NCI-H2029 treated with DMSO at 0.1 percent for 48 hours (cell line): ENCODE measurements around the gene ARHGAP27.

ENCODE experiments used
- DNase-seq: peaks from one replicate; lab custom pipeline; 2025; lab: John Stamatoyannopoulos, UW

Gene ARHGAP27

DNA sequence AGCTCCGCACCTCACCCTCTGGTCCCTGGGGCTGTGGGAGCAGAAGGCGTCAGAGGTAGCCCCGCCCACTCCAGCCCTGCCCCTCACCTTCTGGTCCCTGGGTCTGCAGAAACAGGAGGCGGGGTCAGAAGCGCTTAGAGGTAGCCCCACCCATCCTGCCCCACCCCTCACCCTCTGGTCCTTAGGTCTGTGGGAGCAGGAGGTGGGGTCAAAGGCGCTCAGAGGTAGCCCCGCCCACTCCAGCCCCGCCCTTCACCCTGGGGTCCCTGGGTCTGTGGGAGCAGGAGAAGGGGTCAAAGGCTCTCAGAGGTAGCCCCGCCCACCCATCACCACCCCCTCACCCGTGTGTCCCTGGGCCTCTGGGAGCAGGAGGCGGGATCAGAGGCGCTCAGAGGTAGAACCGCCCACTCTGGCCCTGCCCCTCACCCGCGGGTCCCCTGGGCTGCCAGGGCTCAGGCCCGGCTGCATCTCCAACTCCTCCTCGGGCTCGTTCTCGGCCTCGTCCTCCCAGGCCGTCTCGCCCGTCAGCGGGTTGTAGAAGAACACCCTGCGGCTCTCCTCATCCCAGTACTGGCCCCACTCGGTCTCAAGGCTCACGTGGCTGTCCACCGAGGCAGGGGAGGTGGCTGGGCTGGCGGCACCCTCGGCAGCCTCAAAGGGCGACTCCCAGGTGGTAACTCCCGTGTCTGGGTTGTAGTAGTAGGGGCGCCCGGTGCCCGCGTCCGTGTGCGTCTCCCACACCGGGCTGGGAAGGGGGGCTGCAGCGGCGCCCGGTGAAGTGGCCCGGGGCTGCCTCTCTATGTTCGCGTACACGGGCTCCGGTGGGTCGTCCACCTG is 27.2 kb downstream of the ARHGAP27 start:
- no peak for DNase-seq

DNA sequence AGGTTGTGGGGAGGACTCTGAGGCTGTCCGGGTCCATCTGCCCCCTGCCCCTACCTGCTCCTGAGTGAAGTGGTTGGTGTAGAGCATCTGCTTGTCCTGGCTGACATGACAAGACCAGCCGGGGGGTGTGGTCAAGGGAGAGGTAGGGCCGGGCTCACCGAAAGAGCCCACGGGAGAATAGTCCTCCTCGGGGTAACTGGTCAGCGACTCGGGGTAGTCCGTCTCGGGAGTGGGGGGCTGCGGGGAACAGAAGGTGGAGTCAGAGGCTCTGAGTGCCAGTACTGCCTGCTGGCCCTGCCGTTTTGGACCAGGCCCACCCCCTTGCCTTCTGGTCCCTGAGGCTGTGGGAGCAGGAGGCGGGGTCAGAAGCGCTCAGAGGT is 27.8 kb downstream of the ARHGAP27 start:
- no peak for DNase-seq

DNA sequence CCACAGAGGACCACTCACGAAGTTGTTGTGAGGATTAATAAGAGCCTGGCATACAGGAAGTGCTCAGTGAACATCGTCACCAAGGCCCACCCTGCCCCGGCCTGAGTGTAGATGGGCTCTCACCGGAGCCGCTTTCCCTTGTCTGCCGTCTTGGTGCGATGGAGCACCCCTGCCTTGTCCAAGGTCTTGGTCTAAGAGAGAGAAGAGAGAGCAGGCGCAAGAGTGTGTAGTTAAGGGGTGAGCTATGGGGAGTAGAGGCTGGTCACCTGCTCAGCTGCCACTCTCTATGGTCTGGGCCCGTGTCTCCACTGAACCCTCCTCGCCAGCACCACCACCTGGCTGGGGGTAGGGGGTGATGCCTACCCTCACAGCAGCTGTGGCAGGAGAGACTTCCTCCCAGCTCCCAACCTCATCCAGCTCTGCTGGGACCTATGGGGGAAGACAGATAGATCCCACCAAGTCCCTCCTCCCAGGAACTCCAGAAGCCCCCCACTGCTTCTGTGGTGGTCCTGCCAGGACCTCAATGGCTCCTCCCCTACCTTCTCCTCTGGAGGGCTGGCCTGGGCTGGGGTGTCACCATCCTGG is 28.7 kb downstream of the ARHGAP27 start:
- DNase-seq, result no peak

DNA sequence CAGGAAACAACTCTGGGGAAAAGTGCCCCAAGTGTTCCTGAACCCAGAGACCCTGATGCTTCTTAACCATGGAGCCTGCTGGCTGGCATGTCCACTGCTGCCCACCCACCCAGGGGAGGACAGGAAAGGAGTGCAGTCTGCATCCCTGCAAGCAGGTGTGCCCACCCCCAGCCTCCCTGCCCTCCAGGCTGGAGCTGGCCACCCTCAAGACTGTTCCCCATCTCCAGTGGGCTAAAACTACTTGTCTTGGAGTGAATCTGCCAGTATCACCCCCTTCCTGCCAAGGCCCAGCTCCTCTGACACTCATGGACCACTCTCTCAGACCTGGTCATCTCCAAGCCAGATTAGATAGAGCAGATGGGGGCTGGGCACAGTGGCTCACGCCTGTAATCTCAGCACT is 29.8 kb downstream of the ARHGAP27 start:
- DNase-seq, result no peak

DNA sequence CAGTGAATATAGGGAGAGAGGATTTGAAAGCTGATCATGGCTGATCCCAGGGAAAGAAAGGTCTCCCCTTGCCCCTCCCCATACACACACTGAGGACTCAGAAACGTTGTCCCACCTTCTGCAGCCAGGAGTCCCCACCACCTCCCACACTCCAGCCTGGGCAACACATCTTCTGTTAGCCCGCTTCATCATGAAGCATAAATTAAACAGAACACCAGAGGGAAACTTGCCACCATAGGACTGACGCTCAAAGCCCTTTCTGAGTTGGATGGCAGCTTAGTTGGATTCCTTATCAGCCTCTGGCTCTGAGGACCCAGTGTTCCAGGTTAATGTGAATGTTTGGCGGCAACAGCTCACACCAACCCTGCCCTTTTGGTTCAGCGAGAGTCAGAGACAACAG is 33.9 kb downstream of the ARHGAP27 start:
- no peak for DNase-seq

DNA sequence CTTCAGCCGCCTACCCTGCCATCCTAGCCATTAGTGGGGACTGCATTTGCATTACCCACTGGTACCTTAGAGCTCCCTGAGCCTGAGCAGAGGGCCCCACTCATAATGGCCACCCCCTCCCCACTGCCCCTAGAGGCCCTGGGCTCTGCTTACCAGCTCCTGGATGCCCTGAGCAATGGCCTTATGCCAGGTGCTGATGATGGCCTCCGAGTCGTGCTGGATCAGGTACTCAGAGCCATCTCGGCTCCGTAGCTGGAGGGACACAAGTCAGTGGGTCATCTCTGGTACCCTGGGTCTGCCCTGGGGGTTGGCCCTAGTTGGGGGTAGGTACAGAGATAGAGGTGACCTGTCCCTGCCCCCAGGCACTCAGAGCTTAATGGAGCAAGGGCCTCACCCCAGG is 34.9 kb downstream of the ARHGAP27 start:
- DNase-seq, result no peak

DNA sequence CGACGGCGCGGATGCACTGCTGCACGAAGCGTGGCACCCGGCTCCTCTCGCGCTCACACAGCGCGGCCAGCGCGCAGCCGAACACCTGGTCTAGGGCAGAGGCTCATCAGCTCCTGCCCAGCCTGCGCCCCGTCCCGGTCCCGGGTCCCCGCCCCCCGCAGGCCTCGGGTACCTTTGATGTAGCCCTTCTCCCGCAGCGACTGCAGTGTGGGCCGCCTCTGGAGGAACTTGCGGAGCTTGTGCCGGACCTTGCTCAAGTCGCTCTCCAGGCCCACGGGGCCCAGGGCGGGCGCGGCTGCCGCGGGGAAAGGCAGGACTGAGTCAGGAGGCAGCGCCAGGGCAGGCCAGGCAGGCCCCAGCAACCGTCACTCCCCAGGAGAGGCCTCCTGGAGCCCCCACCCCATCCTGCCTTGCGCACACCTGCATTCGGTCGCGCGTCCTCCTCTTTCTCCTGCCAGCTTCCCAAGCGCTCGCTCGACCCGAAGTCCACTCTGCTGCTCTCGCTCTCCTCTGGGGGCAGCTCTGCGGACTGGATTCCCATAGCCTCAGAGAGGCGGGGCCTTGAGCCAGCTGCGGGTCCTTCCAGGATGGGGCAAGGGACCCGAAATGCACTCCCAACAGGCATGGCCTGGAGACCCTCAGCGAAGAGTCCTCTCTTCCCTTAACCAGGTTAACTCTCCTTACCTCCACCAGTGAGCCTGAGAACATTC is 36.0 kb downstream of the ARHGAP27 start:
- DNase-seq, result no peak

DNA sequence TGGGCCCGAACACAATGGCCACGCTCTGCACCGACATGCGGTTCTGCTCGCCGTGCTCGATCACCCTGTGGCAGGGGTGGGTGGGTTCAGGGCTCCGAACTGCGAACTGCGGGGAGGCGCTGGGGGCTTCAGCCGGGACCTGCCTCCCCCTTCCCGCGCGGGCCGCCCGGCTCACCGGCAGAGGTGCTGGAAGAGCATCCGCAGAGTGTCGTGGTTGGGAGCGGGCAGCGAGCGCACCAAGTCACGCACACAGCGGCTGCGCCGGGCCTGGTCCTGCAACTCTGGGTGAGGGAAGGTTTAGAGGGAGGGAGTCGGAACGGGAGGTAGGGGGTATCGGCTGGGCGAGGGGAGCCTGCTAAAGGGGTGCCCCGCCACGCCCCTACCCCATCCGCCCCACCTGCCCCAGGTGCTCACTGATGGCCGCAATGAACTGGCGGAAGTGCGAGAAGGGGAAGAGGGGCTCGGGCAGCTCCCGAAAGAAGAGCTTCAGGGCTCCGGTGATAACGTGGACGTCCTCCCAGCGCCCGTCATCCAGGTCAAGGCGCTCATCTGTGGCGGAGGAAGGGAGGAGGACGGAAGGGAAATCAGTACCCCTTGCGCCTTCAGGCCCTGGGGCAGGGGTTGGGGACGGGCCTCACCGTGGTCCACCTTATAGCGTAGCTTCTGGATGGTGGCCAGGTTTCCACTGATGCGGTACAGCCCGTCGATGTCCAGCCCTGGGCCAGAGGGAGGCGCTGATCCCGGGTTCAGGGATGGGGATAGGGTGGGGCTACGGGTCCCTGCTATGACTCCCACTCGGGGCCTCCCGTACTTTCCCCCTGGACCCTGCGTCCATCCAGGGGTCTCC is 36.9 kb downstream of the ARHGAP27 start:
- DNase-seq, result no peak

DNA sequence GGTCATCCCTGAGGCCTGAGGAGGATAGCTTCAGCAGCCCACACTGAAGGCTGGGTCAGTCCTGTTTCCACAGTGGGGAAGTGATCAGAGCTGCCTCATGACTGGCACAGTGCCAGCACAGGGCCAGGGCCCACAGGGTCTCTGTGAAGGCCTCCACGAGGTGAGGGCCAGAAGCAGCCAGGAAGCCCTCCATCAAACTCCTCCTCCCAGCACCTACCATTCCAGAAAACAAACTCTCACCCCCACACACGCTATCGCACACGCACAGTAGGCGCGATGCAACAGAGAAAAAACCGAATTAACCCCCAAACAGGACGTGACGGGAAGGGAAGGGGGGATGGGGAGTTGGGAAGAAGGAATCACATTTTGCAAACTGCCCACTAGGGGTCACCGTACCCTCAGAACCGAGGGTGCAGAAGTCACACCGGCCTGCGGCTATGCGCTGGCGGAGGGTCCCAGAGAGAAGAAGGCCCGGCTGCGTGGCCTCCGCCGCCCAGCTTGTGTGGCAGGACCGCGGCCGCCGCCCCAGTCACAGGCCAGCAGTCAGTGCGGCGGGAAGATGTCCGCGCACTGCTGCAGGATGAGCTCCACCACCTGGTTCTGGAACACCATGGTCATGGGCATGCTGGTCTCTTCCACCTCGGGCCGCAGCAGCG is 37.6 kb downstream of the ARHGAP27 start:
- DNase-seq, result peak; percentile 26

DNA sequence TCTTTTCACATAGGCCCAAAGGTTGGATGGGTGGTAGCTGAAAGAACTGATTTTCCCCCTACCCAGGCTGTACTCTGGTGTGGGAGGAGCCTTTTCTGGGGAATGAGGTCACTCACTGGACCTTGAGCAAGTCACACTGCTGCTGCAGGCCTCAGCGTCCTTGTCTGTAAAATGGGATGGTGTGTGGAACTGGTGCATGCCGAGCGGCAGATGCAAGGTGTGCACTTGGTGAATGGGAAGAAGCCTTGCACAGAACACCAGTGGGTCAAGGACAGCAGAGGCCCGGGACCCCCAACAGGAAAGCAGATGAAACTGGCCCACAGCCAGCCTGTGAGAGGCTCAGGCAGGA is 38.1 kb downstream of the ARHGAP27 start:
- DNase-seq, result no peak

DNA sequence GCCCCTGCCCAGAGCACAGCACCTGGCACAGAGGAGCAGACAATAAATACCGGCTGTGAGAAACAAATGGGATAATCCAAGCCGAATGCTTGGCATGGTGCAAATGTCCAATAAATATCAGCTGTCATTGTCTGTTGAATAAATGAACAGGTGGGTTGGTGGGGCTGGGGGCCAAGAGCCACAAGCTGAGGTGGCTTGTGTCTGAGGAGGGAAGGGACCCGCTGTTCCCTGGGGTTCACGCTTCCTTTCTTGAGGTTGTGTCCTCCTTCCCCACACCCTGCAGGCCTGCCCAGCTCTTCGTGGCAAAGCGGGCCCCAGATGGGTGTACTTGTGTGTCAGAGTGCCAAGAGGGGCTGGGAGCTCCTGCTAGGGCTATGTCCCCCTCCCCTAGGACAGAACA is 38.6 kb downstream of the ARHGAP27 start:
- DNase-seq, result no peak

DNA sequence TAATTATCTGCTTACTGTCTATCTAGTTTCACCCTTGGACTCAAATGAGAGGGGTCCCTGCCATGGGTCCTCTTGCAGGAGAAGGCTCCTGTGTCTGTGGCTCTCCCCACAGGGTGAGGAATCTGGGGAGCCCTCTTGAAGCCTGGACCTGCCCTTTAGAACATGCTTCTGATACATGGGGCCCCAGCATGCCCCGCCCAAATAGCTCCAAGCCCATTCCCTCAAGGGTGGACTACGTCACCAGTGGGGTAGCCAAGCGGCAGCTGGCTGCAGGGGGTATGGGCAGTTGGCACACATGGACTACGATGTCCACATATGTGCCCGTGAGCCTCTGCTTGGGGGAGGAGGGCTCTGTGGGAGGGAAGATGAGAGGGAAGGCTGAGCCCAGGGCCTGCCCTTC is 39.3 kb downstream of the ARHGAP27 start:
- DNase-seq, result no peak

DNA sequence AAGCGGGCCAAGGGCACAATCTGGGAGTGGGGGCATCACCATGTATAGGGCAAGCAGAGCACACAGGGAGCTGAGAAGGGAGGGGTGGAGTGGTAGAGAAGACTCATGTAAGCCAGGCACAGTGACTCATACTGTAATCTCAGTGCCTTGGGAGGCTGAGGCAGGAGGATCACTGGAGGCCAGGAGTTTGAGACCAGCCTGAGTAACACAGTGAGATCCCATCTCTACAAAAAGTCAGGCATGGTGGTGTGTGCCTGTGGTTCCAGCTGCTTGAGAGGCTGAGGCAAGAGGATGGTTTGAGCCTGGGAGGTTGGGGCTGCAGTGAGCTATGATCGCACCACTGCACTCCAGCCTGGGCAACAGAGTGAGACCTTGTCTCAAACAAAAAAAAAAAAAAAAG is 40.8 kb downstream of the ARHGAP27 start:
- no peak for DNase-seq

DNA sequence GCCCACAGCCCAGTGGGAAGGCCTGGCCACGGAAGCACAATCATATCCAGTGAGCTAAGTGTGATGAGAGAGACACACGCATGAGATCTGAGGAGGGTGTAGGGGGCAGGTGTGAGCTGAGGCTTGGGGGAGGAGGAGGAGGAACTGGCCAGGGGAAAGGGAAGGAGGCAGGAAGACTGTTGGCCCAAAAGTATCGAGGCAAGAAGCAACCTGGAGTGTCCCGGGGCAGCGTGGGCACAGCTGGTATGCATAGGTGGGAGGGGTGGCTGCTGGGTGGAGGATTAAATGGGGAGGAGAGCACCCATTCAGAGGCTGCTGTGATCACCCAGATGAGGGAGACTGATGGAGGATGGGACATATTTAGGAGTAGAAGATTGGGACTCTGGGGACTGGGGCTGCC is 41.4 kb downstream of the ARHGAP27 start:
- DNase-seq, result no peak

DNA sequence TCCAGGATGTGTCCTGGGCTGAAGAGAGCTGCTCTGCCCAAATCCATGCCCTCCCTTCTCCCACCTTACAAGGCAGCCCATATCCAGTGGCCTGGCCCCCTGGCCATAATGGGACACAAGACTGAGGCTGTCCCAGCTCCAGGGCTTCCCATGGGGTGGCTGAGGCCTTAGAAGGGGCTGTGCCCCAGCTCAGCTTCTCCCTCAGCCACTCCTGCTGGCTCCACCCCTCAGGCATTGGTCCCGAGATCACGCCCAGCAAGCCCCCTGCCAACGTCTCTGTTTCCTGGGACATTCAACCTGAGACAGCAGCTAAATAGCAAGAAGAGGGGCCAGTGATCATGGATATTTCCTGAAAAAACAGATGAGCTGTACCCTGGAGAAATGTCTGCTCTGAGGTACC is 43.3 kb downstream of the ARHGAP27 start:
- no peak for DNase-seq

DNA sequence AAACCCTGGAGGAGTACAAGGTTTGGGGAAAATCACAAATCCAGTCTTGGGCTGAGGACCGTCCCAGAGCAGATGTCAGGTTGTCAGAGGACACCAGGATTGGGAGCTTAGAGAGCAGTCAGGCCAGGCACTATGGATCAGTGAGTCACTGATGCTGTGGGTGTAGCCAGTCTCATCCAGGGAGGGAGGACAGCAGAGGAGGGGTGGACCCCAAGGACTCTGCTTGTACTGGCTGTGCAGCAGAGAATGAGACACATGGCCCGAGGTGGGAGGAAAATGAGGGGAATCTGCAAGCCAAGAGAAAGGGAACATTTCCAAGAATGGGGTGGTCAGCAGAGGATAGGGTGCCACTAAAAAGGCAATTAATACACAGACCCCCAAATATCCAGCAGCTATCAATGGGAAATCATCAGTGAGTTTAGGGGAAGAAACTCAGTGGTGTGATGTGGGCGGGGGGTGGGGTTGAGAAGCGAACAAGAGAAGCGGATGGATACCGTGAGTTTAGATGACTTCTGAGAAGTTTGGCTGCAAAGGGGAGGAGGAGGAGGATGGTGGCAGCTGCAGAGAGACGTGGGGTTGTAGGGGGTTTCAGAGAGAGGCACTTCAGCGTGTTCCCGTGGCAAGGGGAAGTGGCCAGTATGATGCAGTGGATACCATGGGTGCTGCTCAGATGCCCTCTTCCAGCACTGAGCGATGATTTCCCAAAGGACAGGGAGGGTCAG is 43.9 kb downstream of the ARHGAP27 start:
- no peak for DNase-seq

DNA sequence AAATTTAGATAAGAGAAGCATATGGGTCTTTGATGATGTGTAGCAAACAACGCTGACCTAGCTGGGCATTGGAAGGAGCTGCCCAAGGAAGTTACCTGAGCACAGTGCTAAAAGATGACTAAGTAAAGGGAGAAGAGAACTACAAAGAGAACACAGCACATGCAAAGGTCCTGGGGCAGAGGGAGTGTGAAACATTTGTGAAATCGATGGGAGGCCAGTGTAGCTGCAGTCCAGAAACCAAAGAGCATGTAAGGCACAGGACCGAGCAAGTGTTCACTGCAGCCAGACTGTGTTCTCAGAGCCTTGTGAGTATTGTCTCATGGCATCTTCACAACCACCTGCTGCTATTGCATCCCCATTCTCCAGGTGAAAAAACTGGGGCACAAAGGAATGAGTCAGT is 44.9 kb downstream of the ARHGAP27 start:
- DNase-seq, result no peak

DNA sequence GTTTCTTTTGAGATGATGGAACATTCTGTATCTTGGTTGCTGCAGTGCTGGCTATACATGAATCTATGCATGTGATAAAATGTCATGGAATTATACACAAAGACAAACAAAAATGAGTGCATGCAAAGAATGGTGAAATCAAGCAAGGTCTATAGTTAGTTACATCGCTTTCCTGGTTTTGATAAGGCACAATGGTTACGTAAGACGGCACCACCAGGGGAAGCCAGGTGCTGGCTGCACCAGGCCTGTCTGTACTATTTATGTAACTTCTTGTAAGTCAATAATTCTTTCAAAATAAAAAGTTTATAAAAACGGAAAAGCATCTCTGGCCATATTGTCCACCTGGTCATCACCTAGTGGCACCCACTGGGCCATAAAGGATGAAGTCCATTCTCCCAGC is 46.5 kb downstream of the ARHGAP27 start:
- DNase-seq, result no peak

DNA sequence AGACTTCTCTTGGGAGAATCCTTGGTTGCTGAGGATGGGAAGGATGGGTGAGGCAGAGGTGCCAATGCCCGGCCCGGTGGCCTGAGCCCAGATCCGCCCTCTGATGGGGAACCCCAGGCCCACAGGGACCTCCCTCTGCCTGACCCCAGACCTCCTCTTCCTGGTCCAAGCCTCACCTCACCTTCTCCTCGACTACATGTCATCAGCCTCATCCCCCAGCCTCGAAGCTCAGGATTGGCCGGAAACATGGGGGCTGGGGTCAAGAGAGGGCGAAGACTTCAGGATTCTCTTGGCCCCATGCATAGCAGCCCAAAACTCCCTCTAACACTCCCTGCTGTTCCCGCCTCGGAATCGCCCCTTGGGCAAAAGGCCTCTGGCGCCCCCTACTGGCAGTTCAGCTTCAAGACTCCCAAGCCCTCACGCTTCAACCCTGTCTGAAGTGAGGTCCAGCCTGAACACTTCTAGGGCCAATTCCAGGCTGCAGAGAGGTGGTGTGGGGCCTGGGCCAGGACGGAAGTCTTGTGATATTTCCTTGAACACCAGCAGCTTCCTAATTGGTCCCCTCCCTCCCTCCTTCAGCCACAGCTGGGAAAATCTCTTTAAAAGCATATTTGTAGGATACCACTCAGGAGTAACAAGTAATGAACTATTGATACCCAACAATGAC is 47.2 kb downstream of the ARHGAP27 start:
- DNase-seq, result peak; percentile 48

DNA sequence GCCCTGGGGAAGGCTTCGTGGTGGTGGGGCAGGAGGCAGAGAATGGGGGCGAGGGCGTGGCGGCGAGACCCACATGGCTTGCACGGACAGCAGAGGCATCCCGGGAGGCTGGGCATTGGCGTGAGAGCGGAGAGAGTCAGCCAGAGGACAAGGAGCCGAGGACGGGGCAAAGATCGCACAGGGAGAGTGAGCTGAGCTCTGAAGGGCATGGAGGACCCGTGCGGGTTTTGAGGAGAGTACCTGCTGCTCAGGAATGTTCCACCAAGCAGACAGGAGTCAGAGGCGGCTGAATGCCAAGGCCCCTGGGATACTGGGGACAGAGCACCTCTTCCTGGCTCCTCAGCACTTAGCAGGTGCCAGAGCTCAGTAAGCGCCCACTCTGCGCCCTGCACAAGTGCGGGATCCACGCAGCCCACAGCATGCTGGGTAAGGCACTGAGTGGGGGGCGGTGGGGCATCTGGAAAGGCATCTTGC is 47.8 kb downstream of the ARHGAP27 start:
- no peak for DNase-seq
